CD4-positive, alpha-beta T cell (primary cell): ENCODE measurements around the gene ZDHHC8. TPM values are rescaled to one million over a fixed set of nuclear protein-coding genes. Genes with fewer than 3 reads are reported as not detected.

Experiments used
- ATAC-seq: fragments of 200-7000 bp; cut with Tn5 transposase; one replicate; pipeline ENCODE4 v1.10.0; 2022; ENCODE audit warnings: mild to moderate bottlenecking; ENCODE audit not compliant: poor library complexity
- CTCF ChIA-PET: fragments of 350-600 bp; sonication (Branson Sonifier 250); formaldehyde crosslinking; loops from one replicate; lab custom pipeline; 2021; ENCODE audit warnings: antibody characterized with exemption, inconsistent platforms; lab: Charles Lee
- POLR2A ChIA-PET: fragments of 350-600 bp; sonication (Branson Sonifier 250); formaldehyde crosslinking; loops from one replicate; lab custom pipeline; 2021; ENCODE audit warnings: antibody characterized with exemption, inconsistent platforms; lab: Charles Lee
- DNase-seq, 14 experiments: peaks; one replicate each; pipeline ENCODE4 v3.0.0-alpha.2; 2013 to 2020; ENCODE audit warnings: mixed read lengths in 2 of 14
- H3K27ac ChIP-seq, 2 donors: one replicate each; pipeline versions ENCODE4 v1.5.1 to v1.7.0; 2013; ENCODE audit warnings: low read length in 2 of 2, low read depth in 1 of 2, mild to moderate bottlenecking in 1 of 2
- H3K27me3 ChIP-seq, 2 experiments: 1 replicate in 1 of 2; 2 replicates in 1 of 2; pipeline versions ENCODE4 v1.6.1 to v1.7.0; 2013; ENCODE audit warnings: low read length in 2 of 2, control low read depth in 1 of 2, mild to moderate bottlenecking in 1 of 2, moderate library complexity in 1 of 2; ENCODE audit not compliant: insufficient read depth in 2 of 2, control insufficient read depth in 1 of 2
- H3K36me3 ChIP-seq: one replicate; pipeline ENCODE4 v1.6.1; 2013; ENCODE audit warnings: low read length, control low read depth; ENCODE audit not compliant: insufficient read depth
- H3K4me1 ChIP-seq: one replicate; pipeline ENCODE4 v1.6.1; 2013; ENCODE audit warnings: low read length, control low read depth; ENCODE audit not compliant: insufficient read depth
- H3K4me3 ChIP-seq: one replicate; pipeline ENCODE4 v1.5.1; 2013; ENCODE audit warnings: mild to moderate bottlenecking, low read length, moderate library complexity
- H3K9me3 ChIP-seq, 2 experiments: 1 replicate in 1 of 2; 2 replicates in 1 of 2; pipeline versions ENCODE4 v1.6.1 to v1.7.0; 2013; ENCODE audit warnings: low read length in 2 of 2, mild to moderate bottlenecking in 2 of 2, control low read depth in 1 of 2, moderate library complexity in 1 of 2; ENCODE audit not compliant: control insufficient read depth in 1 of 2, insufficient read depth in 1 of 2
- H3K27ac Mint-ChIP-seq: one replicate; pipeline ENCODE4 v1.8.0; 2020; ENCODE audit warnings: mixed read lengths
- H3K27me3 Mint-ChIP-seq: one replicate; pipeline ENCODE4 v1.8.0; 2021; ENCODE audit warnings: mixed read lengths
- H3K36me3 Mint-ChIP-seq: one replicate; pipeline ENCODE4 v1.8.0; 2021; ENCODE audit warnings: low read depth, mixed read lengths
- H3K4me1 Mint-ChIP-seq: one replicate; pipeline ENCODE4 v1.8.0; 2021; ENCODE audit warnings: low read depth, mixed read lengths
- H3K4me3 Mint-ChIP-seq: one replicate; pipeline ENCODE4 v1.8.0; 2020; ENCODE audit warnings: mild to moderate bottlenecking, mixed read lengths
- H3K9me3 Mint-ChIP-seq: one replicate; pipeline ENCODE4 v1.8.0; 2020; ENCODE audit warnings: mixed read lengths
- CTCF ChIP-seq: fragments of 200-600 bp; IDR thresholded peaks from one replicate; pipeline ENCODE4 v1.8.0; 2022; ENCODE audit warnings: antibody characterized with exemption, mild to moderate bottlenecking
- intact Hi-C, 2 experiments: fragments of 100-400 bp; cut with DNase I in 1 of 2; cut with micrococcal nuclease in 1 of 2; formaldehyde crosslinking; loops; one replicate each; pipeline versions ENCODE4 v1.15.1 to v1.9.0; 2023 to 2025; cut with DNase I, micrococcal nuclease
- total RNA-seq, 174 experiments: library from RNA in 2 of 174; stranded (reverse) in 2 of 174; gene quantifications; one replicate each; pipeline ENCODE4 v1.2.3 and lab custom pipeline; 2021 to 2026

Gene ZDHHC8
- total RNA-seq, 2 experiments from 2014 or later, result 44.9 to 49.3 TPM

DNA sequence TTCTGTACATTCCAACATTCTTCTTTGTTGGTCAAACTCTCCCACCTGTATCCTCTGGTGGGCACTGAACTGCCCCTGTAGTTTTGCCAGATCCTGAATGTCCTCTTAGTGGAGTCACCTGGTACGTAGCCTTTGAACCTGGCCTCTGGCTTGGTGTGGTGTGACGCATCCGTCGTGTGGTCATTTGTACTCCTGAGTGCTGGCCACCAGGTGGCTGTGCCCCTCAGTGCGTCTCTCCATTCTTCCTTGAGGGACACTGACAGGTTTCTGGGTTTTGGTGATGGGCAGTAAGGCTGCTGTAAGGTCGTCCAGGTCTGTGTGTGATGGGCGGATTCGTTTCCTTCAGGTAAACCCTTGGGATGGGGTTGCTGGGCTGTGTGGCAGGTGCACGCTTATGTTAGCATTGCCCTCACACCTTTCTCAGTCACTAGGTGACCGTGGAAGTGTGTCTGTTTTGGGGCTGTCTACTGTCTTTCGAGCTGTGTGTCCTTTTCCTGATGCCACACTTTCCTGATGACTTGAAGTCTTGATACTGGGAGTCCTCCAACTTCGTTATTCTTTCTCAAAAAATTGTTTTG lies 29.3 kb upstream of the ZDHHC8 start:
- no peaks in the 10 kb centered on the region for H3K27me3 ChIP-seq
- H3K27ac Mint-ChIP-seq, result peak overlapping the region; percentile 96
- ChIA-PET CTCF (interaction anchor here (1.7 to 2.0 kb wide), 2 partner anchors 9 to 27 kb away, joined by 3 to 6 read pairs; no protein-coding TSS in a partner anchor), POLR2A (interaction anchor here (1.9 kb wide), 1 partner anchor 15 kb away, joined by 17 read pairs; the partner anchor contains the start of genes RANBP1 and TRMT2A)
- no peaks in the 10 kb centered on the region for H3K27me3 Mint-ChIP-seq
- H3K4me3 Mint-ChIP-seq, result no peak overlapping the region
- no peak for ATAC-seq
- peaks cover 43% of the 10 kb centered on the region for H3K36me3 ChIP-seq
- H3K4me3 ChIP-seq, result no peak overlapping the region
- no peaks in the 10 kb centered on the region for H3K9me3 ChIP-seq
- no peak for DNase-seq
- peaks cover 32% of the 10 kb centered on the region for H3K4me1 ChIP-seq
- peaks cover 49% of the 10 kb centered on the region for H3K36me3 Mint-ChIP-seq
- no peaks in the 10 kb centered on the region for H3K9me3 Mint-ChIP-seq
- intact Hi-C loops, result loop anchor here in 1 of 2 experiments (10.0 kb wide), 1 partner anchor 807 kb away; the partner anchor contains the start of gene CLTCL1
- H3K4me1 Mint-ChIP-seq, result peaks cover 60% of the 10 kb centered on the region
- no peak for TF ChIP-seq CTCF
- peak overlapping the region in 1 of 2 donors; percentile 51 for H3K27ac ChIP-seq

DNA sequence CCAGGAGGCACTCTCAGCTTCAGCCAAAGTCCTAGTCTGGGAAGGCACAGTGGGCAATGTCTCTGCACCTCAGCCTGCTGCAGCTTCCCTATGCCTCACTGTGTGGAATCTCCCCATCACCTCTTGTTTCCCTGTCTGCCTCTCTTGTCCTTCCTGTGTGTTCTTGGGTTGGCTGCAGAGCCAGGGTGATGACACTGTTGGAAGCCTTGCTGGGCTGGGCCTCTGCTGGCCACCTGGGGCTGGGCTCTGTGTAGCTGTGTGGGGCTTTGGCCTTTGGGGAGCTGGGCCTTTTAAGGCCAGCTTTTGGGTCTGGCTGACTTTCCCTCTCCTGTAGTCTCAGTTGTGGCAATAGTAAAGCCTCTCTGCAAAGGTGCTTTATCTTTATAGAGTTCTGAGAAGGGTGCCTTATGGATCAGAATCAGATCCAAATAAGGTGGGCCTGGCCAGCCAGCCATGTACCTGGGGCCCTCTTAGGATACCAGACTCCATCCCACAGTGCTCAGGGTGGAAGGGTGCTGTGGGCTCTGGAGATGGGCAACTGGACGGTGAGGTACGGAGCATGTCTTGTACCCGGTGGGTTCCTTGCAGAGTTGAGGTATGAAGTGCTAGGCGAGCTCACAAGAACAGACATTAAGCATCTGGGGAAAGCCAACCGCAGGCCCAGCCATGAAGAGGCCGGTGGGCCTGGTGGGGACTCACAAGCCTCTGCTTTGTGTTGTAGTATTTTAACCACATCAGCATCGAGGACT lies 26.0 kb upstream of the ZDHHC8 start:
- Mint-ChIP-seq H3K4me3 (no peak overlapping the region), H3K4me1 (peaks cover 29% of the 10 kb centered on the region), H3K27me3 (no peaks in the 10 kb centered on the region), H3K27ac (no peak overlapping the region), H3K36me3 (peaks cover 51% of the 10 kb centered on the region), H3K9me3 (no peaks in the 10 kb centered on the region)
- H3K9me3 ChIP-seq, result no peaks in the 10 kb centered on the region
- no peaks in the 10 kb centered on the region for H3K27me3 ChIP-seq
- ATAC-seq, result no peak
- H3K4me3 ChIP-seq, result no peak overlapping the region
- no peak for DNase-seq
- intact Hi-C loops, result loop anchor here in 1 of 2 experiments (10.0 kb wide), 1 partner anchor 811 kb away; the partner anchor contains the start of gene CLTCL1
- H3K36me3 ChIP-seq, result peaks cover 61% of the 10 kb centered on the region
- peak overlapping the region in 1 of 2 donors; percentile 31 for H3K27ac ChIP-seq
- ChIA-PET CTCF (no interaction called here), POLR2A (interaction anchor here (0.6 to 1.3 kb wide), 2 partner anchors 11 to 66 kb away, joined by 3 read pairs; partner anchors contain the start of gene RANBP1)
- peaks cover 10% of the 10 kb centered on the region for H3K4me1 ChIP-seq
- TF ChIP-seq CTCF, result no peak

GRCh38 chr22:20106205-20106848 lies 25.3 kb upstream of the ZDHHC8 start:
- intact Hi-C loops, result loop anchor here in 1 of 2 experiments (10.0 kb wide), 1 partner anchor 812 kb away; the partner anchor contains the start of gene CLTCL1
- Mint-ChIP-seq H3K4me3 (no peak overlapping the region), H3K36me3 (peaks cover 55% of the 10 kb centered on the region), H3K27ac (no peak overlapping the region), H3K9me3 (no peaks in the 10 kb centered on the region), H3K4me1 (peaks cover 22% of the 10 kb centered on the region), H3K27me3 (no peaks in the 10 kb centered on the region)
- TF ChIP-seq CTCF, result no peak
- H3K27me3 ChIP-seq, result no peaks in the 10 kb centered on the region
- H3K4me3 ChIP-seq, result no peak overlapping the region
- H3K9me3 ChIP-seq, result no peaks in the 10 kb centered on the region
- ChIA-PET POLR2A (interaction anchor here (0.6 to 1.3 kb wide), 2 partner anchors 10 to 67 kb away, joined by 3 read pairs; partner anchors contain the start of gene RANBP1), CTCF (no interaction called here)
- H3K27ac ChIP-seq, result no peak overlapping the region
- H3K36me3 ChIP-seq, result peaks cover 68% of the 10 kb centered on the region
- ATAC-seq, result no peak
- no peak for DNase-seq
- peaks cover 8% of the 10 kb centered on the region for H3K4me1 ChIP-seq
